PFSK-1 (cell line): Measurements from ENCODE around the gene RNF125.

Source experiments
- FOXP2 ChIP-seq: optimal IDR thresholded peaks from 2 replicates; pipeline ENCODE3; 2011; ENCODE audit warnings: borderline replicate concordance, control low read depth, inconsistent platforms; ENCODE audit not compliant: insufficient read depth; ENCODE audit errors: extremely low read length, extremely low read depth
- POLR2AphosphoS5 ChIP-seq: IDR thresholded peaks from 2 replicates; pipeline ENCODE4 v1.6.1; 2012; ENCODE audit warnings: low read depth, mild to moderate bottlenecking, control low read depth, low read length, moderate library complexity
- REST ChIP-seq, 2 experiments: IDR thresholded peaks; 2 replicates each; pipeline versions ENCODE4 v1.6.1 to v1.8.0; 2011 to 2012; ENCODE audit warnings: low read depth in 2 of 2, low read length in 2 of 2, control low read depth in 1 of 2, inconsistent platforms in 1 of 2, mild to moderate bottlenecking in 1 of 2, moderate library complexity in 1 of 2; ENCODE audit not compliant: insufficient read depth in 1 of 2
- SIN3A ChIP-seq: IDR thresholded peaks from 2 replicates; pipeline ENCODE4 v1.6.1; 2012; ENCODE audit warnings: mild to moderate bottlenecking, low read length, moderate library complexity, borderline replicate concordance; ENCODE audit not compliant: insufficient read depth
- TAF1 ChIP-seq: IDR thresholded peaks from 2 replicates; pipeline ENCODE4 v1.6.1; 2012; ENCODE audit warnings: low read length, control low read depth, borderline replicate concordance; ENCODE audit not compliant: insufficient read depth

The RNF125 gene

GRCh38 chr18:32019251-32019948, 775 bp downstream of the RNF125 start:
- TF ChIP-seq REST (IDR thresholded peaks at IDR 0.05; ENCODE audit: insufficient read depth in 1 of 2, low read depth in 2 of 2, low read length in 2 of 2) (no peak), TAF1 (no peak), POLR2AphosphoS5 (no peak), SIN3A (no peak), FOXP2 (no peak)

GRCh38 chr18:32021756-32022564, 3.3 kb downstream of the RNF125 start:
- TF ChIP-seq REST (IDR thresholded peaks at IDR 0.05; ENCODE audit: insufficient read depth in 1 of 2, low read depth in 2 of 2, low read length in 2 of 2) (no peak), SIN3A (no peak), TAF1 (no peak), FOXP2 (no peak), POLR2AphosphoS5 (no peak)

GRCh38 chr18:32025744-32026143, 7.1 kb downstream of the RNF125 start:
- TF ChIP-seq POLR2AphosphoS5 (no peak), REST (IDR thresholded peaks at IDR 0.05; ENCODE audit: insufficient read depth in 1 of 2, low read depth in 2 of 2, low read length in 2 of 2) (no peak), SIN3A (no peak), FOXP2 (no peak), TAF1 (no peak)

- TF ChIP-seq TAF1 (no peak), SIN3A (no peak), POLR2AphosphoS5 (no peak), REST (IDR thresholded peaks at IDR 0.05; ENCODE audit: insufficient read depth in 1 of 2, low read depth in 2 of 2, low read length in 2 of 2) (no peak), FOXP2 (no peak)
Measured at GRCh38 chr18:32026491-32027086, 8.0 kb downstream of the RNF125 start.
